ENCODE measurements around the gene TENT5A.
"Not testable (repeated sequence)": the region's sequence is repeated elsewhere in the genome, so short reads cannot be mapped to it uniquely, and the experiment has no call there.

The TENT5A gene

GRCh38 chr6:81752084-81752920 is at the start of gene TENT5A:
TENT5A (minus strand) TSS chr6:81752681; CDS start chr6:81752141, 540 bp downstream.
- no peak for DNase-seq

- no peak for DNase-seq
Observed at GRCh38 chr6:81801489-81801888, 49.0 kb upstream of the TENT5A start.

- DNase-seq, result no peak
Observed at GRCh38 chr6:81800666-81801065, 48.2 kb upstream of the TENT5A start.

- no peak for DNase-seq
Observed at GRCh38 chr6:81799323-81799722, 46.8 kb upstream of the TENT5A start.

GRCh38 chr6:81797591-81797990 is 45.1 kb upstream of the TENT5A start:
- DNase-seq, result no peak

- no peak for DNase-seq
Observed at GRCh38 chr6:81795890-81796289, 43.4 kb upstream of the TENT5A start.

- DNase-seq, result no peak
Observed at GRCh38 chr6:81793821-81794475, 41.5 kb upstream of the TENT5A start.

GRCh38 chr6:81792826-81793225 is 40.3 kb upstream of the TENT5A start:
- no peak for DNase-seq

GRCh38 chr6:81791756-81792155 is 39.3 kb upstream of the TENT5A start:
- no peak for DNase-seq

GRCh38 chr6:81790034-81790433 is 37.6 kb upstream of the TENT5A start:
- no peak for DNase-seq

GRCh38 chr6:81789291-81789690 is 36.8 kb upstream of the TENT5A start:
- no peak for DNase-seq

GRCh38 chr6:81788748-81789147 is 36.3 kb upstream of the TENT5A start:
- DNase-seq, result no peak

GRCh38 chr6:81787313-81788068 is 35.0 kb upstream of the TENT5A start:
- no peak for DNase-seq

GRCh38 chr6:81786150-81786549 is 33.7 kb upstream of the TENT5A start:
- no peak for DNase-seq

GRCh38 chr6:81785377-81785776 is 32.9 kb upstream of the TENT5A start:
- DNase-seq, result no peak

- DNase-seq, result no peak
Observed at GRCh38 chr6:81783893-81784292, 31.4 kb upstream of the TENT5A start.

- DNase-seq, result no peak
Observed at GRCh38 chr6:81781624-81782023, 29.1 kb upstream of the TENT5A start.

- DNase-seq, result no peak
Observed at GRCh38 chr6:81777586-81778268, 25.2 kb upstream of the TENT5A start.

GRCh38 chr6:81776219-81776618 is 23.7 kb upstream of the TENT5A start:
- DNase-seq, result not testable (repeated sequence)

- no peak for DNase-seq
Observed at GRCh38 chr6:81774542-81774941, 22.1 kb upstream of the TENT5A start.

- DNase-seq, result no peak
Observed at GRCh38 chr6:81773887-81774286, 21.4 kb upstream of the TENT5A start.

- DNase-seq, result no peak
Observed at GRCh38 chr6:81772741-81773140, 20.3 kb upstream of the TENT5A start.

- DNase-seq, result no peak
Observed at GRCh38 chr6:81771097-81771496, 18.6 kb upstream of the TENT5A start.

Data from NCI-H2227 treated with DMSO at 0.1 percent for 48 hours (cell line).